Thyroid gland (tissue), 4 donors: Measurements from ENCODE around the gene CAMK2G. TPM values are rescaled to one million over a fixed set of nuclear protein-coding genes. Genes with fewer than 3 reads are reported as not detected.
A peak's percentile ranks its signal among the peaks of the same experiment; 100 is the strongest.

Source experiments
- DNase-seq, 2 donors: peaks; one replicate each; pipeline ENCODE4 v3.0.0-alpha.2; 2019
- H3K27ac ChIP-seq, 3 donors: fragments of 200-600 bp; sonication (generic); 1 replicate in 2 of 3; 2 replicates in 1 of 3; pipeline ENCODE4 v1.5.1; 2016 to 2019; ENCODE audit warnings: mild to moderate bottlenecking in 1 of 3, moderate library complexity in 1 of 3
- H3K27me3 ChIP-seq: fragments of 200-600 bp; sonication (generic); one replicate; pipeline ENCODE4 v1.5.1; 2019
- H3K36me3 ChIP-seq, 2 donors: fragments of 200-600 bp; sonication (generic); one replicate each; pipeline ENCODE4 v1.5.1; 2016 to 2019
- H3K4me1 ChIP-seq, 2 donors: fragments of 200-600 bp; sonication (generic); one replicate each; pipeline ENCODE4 v1.5.1; 2017 to 2019
- H3K4me3 ChIP-seq, 3 donors: fragments of 200-600 bp; sonication (generic); replicated peaks in 1 of 3; 1 replicate in 2 of 3; 2 replicates in 1 of 3; pipeline ENCODE4 v1.5.1; 2016; ENCODE audit warnings: mild to moderate bottlenecking in 1 of 3
- H3K9me3 ChIP-seq: fragments of 200-600 bp; sonication (generic); one replicate; pipeline ENCODE4 v1.5.1; 2017
- CTCF ChIP-seq, 6 experiments: fragments of 200-600 bp in 3 of 6; fragments of 450-650 bp in 3 of 6; sonication (generic) in 3 of 6; IDR thresholded peaks; one replicate each; pipeline ENCODE4 v1.5.1; 2016 to 2019; ENCODE audit warnings: antibody characterized with exemption in 6 of 6, mild to moderate bottlenecking in 2 of 6, inconsistent platforms in 1 of 6, moderate library complexity in 1 of 6
- POLR2A ChIP-seq, 2 donors: fragments of 450-650 bp; IDR thresholded peaks; one replicate each; pipeline ENCODE4 v1.6.1; 2017; ENCODE audit warnings: antibody characterized with exemption in 2 of 2, mild to moderate bottlenecking in 2 of 2, moderate library complexity in 1 of 2
- WGBS, 2 donors: methylation state at CpG; one replicate each; pipeline ENCODE4 v1.1.5; 2017; 5-methylcytosine and 5-hydroxymethylcytosine counted together
- intact Hi-C: fragments of 100-400 bp; cut with DNase I; formaldehyde crosslinking; loops from one replicate; pipeline ENCODE4 v1.15.1; 2023
- total RNA-seq, 4 donors: library from RNA; depleted of rRNA; stranded (reverse); fragments of >200 nt; gene quantifications; one replicate each; pipeline ENCODE4 v1.2.3, GENCODE V29; 2016

CAMK2G gene
- total RNA-seq, 4 donors from 2014 or later = 21.2 to 27.4 (median 22.3) TPM

DNA sequence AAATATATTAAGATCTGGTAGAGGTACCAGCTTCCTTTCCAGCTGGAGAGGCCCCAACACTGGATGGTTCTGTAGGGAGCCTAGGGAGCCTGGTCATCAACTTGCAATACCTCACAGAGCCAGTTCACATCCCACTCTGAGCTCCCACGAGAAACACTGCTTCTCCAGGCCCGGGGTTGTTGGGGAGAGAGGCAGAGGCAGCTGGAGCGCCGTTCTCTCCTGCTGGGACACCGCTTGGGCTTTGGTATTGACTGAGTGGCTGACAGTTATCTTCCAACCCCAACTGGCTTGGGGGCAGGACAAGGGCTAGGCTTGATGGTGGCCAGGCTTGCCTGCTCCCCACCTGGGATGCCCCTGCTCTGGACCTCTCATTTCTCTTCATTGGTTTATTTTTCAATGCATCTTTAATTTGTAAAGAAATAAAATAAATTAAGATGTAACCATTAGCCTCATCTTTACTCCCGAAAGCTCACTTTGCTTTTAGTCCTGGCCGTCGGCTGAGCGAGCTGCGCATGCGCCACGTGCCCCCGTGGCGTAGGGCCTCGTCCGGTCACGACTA, 102.6 kb downstream of the CAMK2G start:
- peak; percentile 90 for DNase-seq
- Histone ChIP-seq H3K9me3 (no peaks in the 10 kb centered on the region), H3K4me1 (peaks cover 26 to 31% of the 10 kb centered on the region in 2 donors), H3K4me3 (peak overlapping the region; percentile 59 to 98 (median 94)), H3K36me3 (peaks cover 45 to 54% of the 10 kb centered on the region in 2 donors), H3K27ac (peak overlapping the region; percentile 80 to 99 (median 89)), H3K27me3 (no peaks in the 10 kb centered on the region)
- TF ChIP-seq CTCF (IDR thresholded peaks at IDR 0.05) (no peak), POLR2A (IDR thresholded peaks at IDR 0.05) (no peak)
- intact Hi-C loops = no loop called here
- WGBS, 2 donors = 5 to 16% methylated on average over 14 to 17 of the region's 17 CpGs

DNA sequence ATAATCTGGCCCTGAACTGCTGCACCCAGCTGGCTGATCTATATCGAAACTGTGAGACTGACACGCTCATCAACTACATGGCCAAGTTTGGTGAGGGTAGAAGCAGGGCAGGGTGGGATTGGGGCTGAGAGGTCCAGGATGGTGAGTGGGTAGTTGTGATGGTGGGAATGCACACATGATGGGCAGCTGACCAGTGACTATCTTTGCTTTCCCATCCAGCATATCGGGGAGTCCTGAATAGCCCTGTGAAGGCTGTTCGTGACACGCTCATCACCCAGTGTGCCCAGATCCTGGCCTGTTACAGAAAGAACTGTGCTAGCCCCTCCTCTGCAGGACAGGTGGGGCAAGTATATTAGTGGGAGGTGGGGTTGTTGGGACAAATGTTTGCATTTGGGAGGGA, 105.0 kb downstream of the CAMK2G start:
- intact Hi-C loops = no loop called here
- Histone ChIP-seq H3K4me3 (no peak overlapping the region), H3K27me3 (no peaks in the 10 kb centered on the region), H3K9me3 (no peaks in the 10 kb centered on the region), H3K4me1 (peaks cover 17 to 18% of the 10 kb centered on the region in 2 donors), H3K36me3 (peaks cover 62 to 69% of the 10 kb centered on the region in 2 donors), H3K27ac (no peak overlapping the region)
- WGBS, 2 donors = 95 to 100% methylated on average over 5 of the region's 5 CpGs
- no peak for DNase-seq
- TF ChIP-seq CTCF (IDR thresholded peaks at IDR 0.05) = no peak
- no peak for TF ChIP-seq POLR2A (IDR thresholded peaks at IDR 0.05)

DNA sequence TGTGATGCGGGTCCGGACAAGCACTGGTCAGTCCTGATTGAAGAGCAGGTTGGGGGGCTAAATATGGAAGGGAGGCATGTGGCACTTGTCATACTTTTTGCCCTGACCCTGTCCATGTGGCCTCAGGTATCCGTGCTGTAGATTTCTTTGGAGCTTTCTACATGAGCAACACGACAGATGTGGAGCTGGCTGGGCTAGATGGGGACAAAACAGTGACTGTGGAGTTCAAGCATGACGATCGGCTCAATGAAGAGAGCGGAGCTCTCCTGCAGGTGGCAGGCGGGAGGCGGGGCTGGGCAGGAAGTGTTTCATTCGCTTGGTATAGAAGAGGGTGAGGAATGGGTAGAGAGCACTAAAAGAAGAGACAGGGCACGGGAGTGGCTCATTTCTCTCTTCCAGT, 105.5 kb downstream of the CAMK2G start:
- no peak for TF ChIP-seq POLR2A (IDR thresholded peaks at IDR 0.05)
- no peak for TF ChIP-seq CTCF (IDR thresholded peaks at IDR 0.05)
- Histone ChIP-seq H3K27ac (no peak overlapping the region), H3K27me3 (no peaks in the 10 kb centered on the region), H3K36me3 (peaks cover 67 to 74% of the 10 kb centered on the region in 2 donors), H3K4me1 (peaks cover 12 to 13% of the 10 kb centered on the region in 2 donors), H3K9me3 (no peaks in the 10 kb centered on the region), H3K4me3 (no peak overlapping the region)
- intact Hi-C loops = no loop called here
- no peak for DNase-seq
- 74 to 76% methylated on average over 11 of the region's 11 CpGs for WGBS, 2 donors

GRCh38 chr10:73765066-73765465, 109.3 kb downstream of the CAMK2G start:
- H3K27me3 ChIP-seq = no peaks in the 10 kb centered on the region
- no peaks in the 10 kb centered on the region for H3K9me3 ChIP-seq
- TF ChIP-seq POLR2A (IDR thresholded peaks at IDR 0.05) = no peak
- no peak for TF ChIP-seq CTCF (IDR thresholded peaks at IDR 0.05)
- H3K4me1 ChIP-seq = no peaks in the 10 kb centered on the region
- no peak overlapping the region for H3K4me3 ChIP-seq
- intact Hi-C loops = no loop called here
- WGBS, 2 donors = 94 to 96% methylated on average over 6 of the region's 6 CpGs
- no peak overlapping the region for H3K27ac ChIP-seq
- peaks cover 88 to 99% of the 10 kb centered on the region in 2 donors for H3K36me3 ChIP-seq
- DNase-seq = no peak

- H3K4me1 ChIP-seq = peaks cover 0 to 5% of the 10 kb centered on the region in 2 donors
- intact Hi-C loops = no loop called here
- 92 to 96% methylated on average over 2 of the region's 2 CpGs for WGBS, 2 donors
- peaks cover 79 to 92% of the 10 kb centered on the region in 2 donors for H3K36me3 ChIP-seq
- no peak overlapping the region for H3K27ac ChIP-seq
- no peaks in the 10 kb centered on the region for H3K27me3 ChIP-seq
- H3K9me3 ChIP-seq = no peaks in the 10 kb centered on the region
- H3K4me3 ChIP-seq = no peak overlapping the region
- no peak for TF ChIP-seq POLR2A (IDR thresholded peaks at IDR 0.05)
- no peak for DNase-seq
Observed at GRCh38 chr10:73763343-73763742, 111.0 kb downstream of the CAMK2G start.
